Measurements from ENCODE around the gene RNF41.

RNF41 gene

DNA sequence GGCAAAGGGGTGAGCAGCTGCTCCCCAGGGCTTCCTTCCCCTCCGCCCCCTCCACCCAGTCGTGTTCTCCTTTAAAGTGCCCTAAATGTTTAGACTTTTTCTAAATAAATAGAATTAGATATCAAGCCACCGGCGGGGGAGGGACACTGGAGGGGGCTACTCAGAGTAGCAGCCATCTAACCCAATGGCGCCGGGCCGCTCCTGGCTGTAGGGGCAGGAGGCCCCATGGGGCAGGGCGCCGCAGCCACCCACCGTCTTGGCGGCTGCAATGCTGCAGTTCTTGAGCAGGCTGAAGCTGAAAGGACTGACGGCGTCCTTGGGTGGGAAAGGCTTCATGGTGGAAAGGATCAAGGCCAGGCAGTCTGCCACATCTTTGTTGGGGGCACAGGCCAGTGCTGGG lies 21.3 kb upstream of the RNF41 start:
- no peak for DNase-seq

DNA sequence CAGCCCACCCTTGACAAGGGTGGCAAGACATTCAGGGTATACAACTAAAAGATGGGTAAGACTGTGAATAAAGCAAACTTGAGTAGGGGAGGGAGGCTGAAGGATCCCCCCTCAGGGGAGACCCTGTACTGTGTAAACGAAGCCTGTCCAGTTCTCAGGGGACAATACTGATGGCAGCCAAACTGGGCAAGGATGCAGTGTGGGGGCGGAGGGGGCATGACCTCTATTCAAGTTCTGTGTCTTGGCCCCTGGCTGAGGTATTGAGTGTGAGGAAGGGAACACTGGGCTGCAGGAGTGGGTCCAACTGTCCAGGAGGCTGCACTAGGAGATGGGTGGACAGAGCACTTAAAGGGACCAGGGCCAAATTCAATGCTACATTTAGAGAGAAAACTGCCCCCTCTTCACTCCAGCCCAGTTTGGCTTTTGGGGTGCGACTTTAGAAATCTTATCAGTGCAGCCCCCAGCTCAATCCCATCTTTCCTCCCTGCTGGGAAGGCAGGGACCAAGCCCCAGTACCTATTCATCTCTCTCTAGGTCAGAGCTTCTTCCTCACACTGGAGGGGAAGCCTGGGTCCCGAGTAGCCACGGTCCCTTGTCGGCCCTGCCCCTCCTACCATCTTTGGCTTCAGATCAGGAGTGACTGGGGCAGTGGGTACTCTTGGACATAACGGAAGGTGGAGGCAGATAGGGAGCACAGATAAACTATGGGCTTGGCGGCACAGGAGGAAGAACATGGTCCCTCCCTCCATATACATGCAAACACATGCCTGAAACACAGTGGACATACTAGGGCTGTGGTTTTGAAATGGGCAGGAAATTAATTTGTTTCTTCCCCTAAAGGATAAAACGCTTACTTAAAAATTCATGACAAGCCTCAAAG lies 19.9 kb upstream of the RNF41 start:
- no peak for DNase-seq

DNA sequence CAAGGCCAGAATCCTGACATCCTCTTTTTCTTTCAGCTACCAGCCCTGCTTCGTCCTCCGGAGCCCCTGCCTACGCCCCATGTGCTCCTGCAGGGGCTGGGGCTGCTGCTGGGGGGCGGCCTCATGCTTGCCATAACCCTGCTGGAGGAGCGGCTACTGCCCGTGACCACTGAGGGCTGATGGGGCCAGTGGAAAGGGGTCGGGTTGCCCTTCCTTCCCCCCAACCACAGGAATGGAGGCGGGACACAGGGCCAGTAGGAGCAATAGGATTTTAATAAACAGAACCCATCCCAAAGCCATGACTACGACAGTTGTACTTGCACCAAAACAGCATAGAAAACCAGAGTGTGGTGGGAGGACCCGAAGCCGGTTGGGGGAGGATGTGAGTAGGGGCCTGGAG lies 15.8 kb upstream of the RNF41 start:
- DNase-seq, result no peak

DNA sequence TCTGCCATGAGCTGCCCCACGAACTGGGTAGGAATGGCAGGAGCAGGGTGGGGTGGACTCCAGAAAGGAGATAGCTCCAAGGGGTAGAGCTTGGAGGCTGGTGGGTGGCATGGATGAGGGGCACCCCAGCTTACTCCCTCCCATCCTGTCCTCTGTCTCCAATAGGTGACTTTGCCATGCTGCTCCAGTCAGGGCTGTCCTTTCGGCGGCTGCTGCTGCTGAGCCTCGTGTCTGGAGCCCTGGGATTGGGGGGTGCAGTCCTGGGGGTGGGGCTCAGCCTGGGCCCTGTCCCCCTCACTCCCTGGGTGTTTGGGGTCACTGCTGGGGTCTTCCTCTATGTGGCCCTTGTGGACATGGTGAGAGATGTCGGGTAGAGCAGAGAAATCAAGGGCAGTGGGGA lies 15.3 kb upstream of the RNF41 start:
- no peak for DNase-seq

DNA sequence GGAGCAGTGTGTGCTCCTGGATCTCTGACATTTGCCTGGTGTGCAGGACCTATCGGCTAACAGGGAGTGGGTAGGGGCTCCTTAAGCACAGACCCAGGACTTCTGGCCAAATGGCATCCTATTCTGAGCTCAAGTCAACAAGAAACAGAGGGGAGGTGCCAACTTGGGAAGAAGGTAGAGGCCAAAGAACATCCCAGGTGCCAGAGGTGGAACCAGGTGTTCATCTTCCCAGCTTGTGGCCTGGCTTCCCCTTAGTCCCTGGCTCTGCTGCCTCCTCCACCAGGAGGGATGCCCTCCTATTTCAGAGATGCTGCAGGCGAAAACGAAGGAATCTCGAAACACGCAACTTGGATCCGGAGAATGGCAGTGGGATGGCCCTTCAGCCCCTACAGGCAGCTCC lies 14.4 kb upstream of the RNF41 start:
- DNase-seq, result no peak

DNA sequence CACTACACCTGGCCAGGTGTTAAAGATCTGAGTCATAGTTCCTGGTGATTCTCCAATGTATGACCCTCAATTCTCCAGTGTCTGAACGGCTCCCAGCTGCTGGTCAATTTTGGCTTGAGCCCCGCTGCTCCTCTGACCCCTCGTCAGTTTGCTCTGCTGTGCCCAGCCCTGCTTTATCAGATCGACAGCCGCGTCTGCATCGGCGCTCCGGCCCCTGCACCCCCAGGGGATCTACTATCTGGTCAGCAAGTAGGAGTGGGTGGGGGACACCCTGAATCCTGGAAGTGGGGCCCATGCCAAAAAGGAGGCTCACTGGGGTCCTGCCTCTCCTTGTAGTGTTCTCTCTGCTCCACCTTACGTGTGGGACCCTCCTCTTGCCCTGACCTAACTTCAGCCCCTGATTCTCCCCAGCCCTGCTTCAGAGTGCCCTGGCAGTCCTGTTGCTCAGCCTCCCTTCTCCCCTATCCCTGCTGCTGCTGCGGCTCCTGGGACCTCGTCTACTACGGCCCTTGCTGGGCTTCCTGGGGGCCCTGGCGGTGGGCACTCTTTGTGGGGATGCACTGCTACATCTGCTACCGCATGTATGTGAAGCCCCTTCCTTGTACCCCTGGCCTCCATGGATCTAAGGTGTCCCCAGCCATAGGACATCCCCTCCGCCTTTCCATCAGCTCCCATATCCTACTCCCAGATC lies 13.2 kb upstream of the RNF41 start:
- no peak for DNase-seq

DNA sequence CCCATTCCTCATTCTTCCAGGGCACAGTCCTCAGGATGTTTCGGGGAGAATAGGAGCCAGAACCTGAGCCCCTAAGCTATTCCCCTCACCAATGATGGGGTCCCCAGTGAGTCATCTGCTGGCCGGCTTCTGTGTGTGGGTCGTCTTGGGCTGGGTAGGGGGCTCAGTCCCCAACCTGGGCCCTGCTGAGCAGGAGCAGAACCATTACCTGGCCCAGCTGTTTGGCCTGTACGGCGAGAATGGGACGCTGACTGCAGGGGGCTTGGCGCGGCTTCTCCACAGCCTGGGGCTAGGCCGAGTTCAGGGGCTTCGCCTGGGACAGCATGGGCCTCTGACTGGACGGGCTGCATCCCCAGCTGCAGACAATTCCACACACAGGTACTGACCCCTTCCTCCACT lies 9.5 kb upstream of the RNF41 start:
- DNase-seq, result no peak

DNA sequence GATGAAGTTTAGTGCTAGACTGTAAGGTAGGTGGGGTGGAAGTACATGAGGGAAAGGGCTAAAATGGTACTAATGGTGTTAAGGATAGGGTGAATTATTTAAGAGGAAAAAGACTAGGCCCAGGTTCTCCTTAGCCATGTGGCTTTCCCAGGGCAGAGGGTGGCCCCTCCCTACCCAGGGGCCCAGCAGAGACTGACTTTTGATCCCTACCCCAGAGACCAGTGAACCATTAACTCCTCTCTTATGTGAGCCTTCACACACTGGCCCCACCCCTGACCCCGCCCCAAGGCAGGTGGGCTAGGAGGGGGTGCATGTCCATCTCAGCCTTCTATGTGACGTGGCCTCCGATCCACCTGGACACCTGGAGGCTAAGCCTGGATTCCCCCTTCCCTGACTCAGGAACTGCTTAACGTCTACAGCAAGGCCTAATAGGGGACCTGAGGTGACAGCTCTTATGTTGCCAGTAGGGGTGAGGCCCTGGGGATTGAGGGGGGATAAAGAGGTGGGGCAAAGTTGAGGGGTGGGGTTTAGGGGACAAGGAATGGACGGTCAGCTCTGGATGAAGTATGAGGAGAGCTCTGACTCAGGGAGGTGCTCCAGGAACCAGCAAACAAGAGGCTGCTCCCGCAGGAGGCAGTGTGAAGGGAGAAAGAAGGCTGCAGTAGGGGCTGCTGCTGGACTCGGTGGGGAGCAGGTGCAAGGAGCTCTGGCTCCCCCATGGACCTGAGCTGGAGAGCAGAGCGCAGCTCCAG lies 8.9 kb upstream of the RNF41 start:
- DNase-seq, result no peak

DNA sequence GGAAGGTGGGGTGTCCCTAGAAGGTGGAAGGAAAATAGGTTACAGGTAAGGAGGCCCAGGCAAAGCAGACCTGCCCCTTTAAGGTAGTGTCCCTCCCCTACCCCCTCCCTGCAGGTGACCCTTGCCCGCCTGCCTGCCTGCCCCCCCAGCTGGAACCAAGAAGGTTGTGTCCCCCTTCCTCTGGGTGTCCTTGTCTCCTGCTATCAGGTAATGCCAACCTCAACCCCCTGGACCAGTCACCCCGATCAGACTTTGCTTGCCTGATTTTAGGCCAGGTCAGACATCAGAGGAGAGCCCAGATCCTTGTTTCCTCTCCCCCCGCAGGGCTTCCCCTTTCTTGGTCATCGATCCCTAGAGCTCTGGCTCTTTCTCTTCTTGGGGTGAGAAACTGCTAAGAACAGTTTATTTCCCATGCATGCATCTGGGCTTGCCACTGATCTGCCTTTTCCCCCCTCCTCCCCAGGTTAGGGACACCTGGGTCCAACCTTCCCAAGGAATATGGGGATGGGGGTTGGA lies 8.3 kb upstream of the RNF41 start, which contains the start of gene SLC39A5:
Gene SLC39A5, plus strand, starts transcription at position 136 of the 516 bp plus-strand sequence. CDS start 1,224 bp downstream, outside the sequence.
- DNase-seq, result no peak

DNA sequence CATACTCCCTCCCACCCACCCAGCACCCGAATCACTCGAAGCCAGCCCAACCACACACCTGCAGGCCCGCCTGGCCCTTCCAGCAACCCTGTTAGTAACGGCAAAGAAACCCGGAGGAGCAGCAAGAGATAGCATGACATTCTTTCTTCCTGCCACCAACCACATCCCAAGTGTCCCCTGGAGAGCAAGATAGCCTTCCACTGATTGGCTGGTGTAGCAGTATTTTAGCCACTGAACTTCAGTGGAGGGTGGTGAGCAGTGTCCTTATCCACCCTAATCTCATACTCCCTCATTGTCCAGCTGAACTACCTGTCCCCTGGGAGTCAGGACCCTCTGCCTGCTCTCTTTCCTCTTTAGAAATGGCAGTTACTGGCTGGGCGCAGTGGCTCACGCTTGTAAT lies 7.4 kb upstream of the RNF41 start:
- no peak for DNase-seq

DNA sequence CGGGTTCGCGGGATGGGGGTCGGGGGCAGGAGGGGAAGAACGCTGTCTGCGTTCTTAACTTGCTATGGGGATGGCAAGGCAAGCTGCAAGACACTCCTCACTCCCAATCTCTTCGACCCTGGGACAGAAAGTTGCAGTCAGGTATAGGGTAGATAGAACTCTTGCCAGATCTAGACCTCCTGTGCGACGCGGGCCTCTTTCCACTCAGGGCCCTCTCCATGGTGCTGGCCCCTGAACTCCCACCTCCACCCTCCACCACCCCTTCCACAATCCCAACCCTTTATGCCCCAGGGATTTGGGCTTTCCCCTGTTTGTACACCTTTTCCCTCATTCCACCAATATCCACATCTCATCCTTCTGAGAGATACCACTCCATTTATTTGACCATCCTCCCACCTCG lies 3.2 kb upstream of the RNF41 start:
- no peak for DNase-seq

DNA sequence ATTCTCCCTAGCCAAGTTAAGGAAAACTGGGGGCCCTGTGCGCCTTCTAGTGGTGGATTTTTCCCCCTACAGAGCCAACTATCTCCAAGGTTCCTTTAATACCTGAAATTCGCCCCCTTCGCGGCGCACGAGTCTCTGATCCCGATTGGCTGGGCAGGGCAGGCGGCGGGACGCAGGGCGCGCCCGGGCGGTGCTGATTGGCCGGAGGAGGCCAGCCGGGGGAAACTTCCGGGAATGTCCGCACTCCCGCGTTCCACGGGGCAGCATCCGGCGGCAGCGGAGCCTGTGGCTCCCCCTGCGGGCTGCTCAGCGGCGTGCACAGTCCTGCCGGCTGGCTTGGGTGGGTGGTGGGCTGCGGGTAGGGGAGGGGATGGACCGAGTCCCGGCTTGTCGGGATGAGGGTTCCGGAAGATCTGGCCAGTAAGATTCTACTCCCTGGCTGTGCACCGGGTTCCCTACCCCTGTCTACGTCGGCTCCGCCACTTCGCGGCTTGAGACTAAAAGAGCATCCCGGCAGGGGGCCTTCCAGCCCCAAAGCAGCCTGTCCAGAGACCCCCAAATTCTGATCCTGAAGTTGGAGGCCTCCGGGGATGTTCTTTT lies 2.5 kb upstream of the RNF41 start, which contains the start of gene NABP2:
Gene NABP2, plus strand, starts transcription at position 241 of the 600 bp plus-strand sequence. CDS start 515 bp downstream, outside the sequence.
- peak; percentile 91 for DNase-seq

DNA sequence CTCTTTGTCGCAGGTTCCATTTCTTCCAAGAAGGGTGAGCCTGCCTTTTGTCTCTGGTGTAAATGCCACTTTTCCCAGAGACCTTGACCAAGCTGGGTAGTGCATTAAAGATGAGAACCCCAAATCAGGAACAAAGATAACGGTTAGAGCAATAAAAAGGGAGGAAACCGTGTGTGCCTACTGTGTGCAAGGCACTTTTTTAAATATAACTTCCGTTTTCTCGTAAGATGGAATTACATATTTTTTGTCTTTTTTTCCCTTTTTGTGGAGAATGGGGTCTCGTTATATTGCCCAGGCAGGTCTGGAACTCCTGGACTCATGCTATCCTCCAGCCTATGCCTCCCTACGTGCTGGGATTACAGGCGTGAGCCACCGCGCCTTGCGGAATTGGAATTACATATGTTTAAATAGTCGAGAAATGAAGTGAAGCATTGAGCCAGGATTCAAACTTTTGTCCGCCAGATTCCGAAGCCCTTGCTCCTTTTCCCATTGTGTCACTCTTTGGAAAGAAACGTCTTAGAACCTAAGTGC lies 1.9 kb upstream of the RNF41 start:
- DNase-seq, result no peak

DNA sequence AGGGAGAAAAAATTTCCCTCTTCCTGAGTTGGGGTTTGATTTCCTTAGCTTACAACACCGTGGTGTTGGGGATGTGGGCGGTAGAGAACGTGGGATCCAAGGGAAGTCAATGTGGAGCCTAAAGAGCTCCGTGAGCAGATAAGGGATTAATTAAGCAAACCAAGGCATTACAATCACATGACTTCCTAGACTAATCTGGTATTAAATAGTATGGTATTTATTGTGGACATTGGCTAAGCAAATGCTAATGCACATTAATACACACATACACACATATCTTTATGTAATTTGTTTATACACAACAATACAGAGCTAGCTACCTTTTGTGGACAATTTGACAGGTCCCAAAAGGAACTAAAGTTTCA lies 791 bp upstream of the RNF41 start:
- DNase-seq, result no peak

DNA sequence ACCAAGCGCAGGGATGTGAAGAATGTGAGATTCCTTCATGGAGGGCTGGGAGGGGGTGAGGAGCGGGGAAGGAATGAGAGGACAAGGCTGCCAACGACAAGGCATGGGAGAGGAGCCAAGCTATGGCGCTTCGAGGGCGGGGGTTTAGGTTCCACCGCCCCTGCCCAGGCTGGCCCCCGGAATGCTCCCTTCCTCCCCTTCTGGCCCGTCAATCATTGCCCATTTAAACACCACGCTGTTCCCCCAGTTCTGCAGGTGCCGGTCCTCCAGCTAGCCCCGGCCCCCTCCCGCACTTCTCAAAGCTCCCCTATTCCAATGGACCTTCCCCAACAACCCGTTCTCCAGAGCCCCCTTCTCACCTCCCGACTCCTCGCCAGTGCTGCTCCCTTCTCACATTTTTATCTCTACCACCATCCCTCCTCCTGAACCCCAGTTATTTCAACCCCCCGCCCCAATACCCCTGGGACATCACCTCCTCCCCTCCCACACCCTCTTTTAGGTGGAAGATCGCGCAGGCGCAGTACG lies 428 bp downstream of the RNF41 start:
- no peak for DNase-seq

DNA sequence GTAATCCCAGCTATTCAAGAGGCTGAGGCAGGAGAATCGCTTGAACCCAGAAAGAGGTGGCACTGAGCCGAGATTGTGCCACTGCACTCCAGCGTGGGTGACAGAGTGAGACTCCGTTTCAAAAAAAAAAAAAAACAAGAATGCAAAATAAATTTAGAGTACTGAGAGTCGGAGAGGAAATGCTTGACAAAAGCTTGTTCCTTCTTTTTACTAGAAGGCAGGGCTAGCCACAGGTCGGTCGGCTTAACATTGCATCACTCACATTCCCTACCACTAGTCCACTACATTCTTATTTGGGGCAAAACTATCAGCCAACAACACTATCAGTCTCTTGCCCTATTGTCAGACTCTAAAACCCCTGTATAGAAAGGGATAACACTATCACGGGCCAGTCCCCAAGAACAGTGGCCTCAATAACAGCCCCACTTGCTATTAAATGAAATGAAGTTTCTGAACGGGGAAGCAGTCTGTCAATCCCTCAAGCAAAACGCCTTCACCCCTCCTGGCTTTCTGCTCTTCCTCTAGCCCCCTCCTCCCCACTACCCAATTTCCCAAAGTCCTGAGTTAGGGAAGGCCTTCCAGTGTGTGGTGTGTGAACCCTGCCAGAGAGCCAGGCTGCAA lies 1.0 kb downstream of the RNF41 start:
- no peak for DNase-seq

DNA sequence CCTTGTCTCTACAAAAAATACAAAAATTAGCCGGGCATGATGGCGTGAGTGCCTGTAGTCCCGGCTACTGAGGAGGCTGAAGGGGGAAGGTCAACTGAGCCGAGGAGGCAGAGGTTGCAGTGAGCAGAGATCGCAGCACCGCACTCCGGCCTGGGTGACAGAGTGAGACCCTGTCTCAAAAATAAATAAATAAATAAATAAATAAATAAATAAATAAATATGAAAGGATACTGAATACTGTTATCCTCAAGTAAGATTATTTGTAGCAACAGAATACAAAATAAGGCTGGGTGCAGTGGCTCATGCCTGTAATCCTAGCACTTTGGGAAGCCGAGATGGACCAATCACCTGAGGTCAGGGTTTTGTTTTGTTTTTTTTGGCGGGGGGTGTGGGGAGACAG lies 1.9 kb downstream of the RNF41 start:
- DNase-seq, result no peak

DNA sequence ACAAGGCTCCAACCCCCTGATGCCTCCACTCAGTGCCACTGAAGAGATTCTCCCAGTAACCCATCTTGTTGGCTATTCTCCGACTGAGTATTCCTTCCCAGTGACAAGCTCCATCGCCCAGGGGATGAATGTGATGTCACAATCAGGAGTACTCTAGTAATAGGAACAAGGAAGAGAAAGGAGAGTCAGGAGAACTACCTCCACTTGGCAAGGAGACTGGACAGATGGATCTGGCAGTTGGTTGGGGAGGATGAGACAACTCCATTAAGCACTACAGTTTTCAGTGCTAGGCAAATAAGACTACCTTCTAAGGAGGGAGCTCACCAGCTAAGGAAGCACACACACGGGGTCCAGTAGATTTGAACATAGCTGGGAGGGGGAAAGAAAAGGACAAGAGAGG lies 5.3 kb downstream of the RNF41 start:
- DNase-seq, result no peak

DNA sequence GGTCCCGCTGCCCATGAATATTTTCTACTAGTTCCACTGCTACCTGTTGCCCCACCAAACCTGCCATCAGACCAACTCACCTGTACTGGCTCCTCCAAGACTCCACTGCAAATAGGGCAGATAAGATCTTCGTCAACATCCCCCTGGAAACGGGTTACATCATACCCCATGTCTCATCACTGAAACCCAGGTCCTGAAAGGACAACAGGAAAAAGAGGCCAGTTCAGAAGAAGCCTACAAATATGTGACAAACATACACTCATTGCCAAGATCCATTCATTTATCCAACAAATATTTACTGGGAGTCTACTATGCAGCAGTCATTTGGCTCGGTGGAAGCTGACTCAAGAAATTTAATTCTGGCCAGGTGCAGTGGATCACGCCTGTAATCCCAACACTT lies 7.8 kb downstream of the RNF41 start:
- DNase-seq, result no peak

DNA sequence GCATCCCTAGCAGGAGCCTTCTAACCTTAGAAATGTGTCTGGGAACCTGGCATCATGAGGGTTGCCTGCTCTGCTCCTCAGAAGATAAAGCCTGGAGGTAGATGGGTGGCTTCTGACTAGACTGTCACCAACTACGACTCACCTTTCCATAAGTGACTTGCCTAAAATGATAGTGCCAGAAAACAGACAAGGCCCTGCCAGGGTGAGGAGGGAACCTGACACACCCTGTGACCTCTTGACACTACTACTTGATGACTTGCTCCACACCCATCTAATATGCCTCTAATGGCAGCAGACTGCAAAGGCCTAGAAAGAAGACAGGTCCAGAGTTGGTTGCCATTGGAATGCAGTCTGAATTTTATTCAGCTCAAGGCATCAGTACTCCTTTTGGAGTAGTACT lies 9.4 kb downstream of the RNF41 start:
- DNase-seq, result no peak

DNA sequence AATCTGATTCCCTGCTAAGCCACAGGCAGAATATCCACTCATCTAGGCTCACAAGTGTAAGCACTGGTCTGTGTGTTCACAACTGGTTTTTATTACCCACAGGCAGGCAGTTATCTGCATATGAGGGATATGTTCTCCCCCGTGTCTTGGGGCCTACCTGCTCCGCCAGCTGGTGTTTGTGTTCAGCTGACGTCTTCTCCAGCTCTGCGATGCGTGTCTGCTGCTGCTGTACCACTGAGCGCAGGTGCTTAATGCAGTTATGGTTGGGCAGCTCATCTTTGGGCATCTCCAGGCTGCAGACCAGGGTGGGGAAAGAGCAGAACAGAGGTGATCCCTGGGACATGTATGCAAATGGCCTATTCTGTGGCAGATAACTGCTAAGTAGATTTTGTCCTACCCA lies 13.7 kb downstream of the RNF41 start:
- DNase-seq, result no peak
